Suprapubic skin (tissue), 4 donors: ENCODE measurements around the gene USP37. TPM values are rescaled to one million over a fixed set of nuclear protein-coding genes. Genes with fewer than 3 reads are reported as not detected.

Experiments
- DNase-seq, 2 donors: peaks; one replicate each; pipeline ENCODE4 v3.0.0-alpha.2; 2019; ENCODE audit warnings: low spot score in 2 of 2
- H3K27ac ChIP-seq: fragments of 200-600 bp; sonication (generic); one replicate; pipeline ENCODE4 v1.5.1; 2019
- H3K27me3 ChIP-seq: fragments of 200-600 bp; sonication (generic); one replicate; pipeline ENCODE4 v1.5.1; 2019
- H3K36me3 ChIP-seq: fragments of 200-600 bp; sonication (generic); one replicate; pipeline ENCODE4 v1.5.1; 2019
- H3K4me1 ChIP-seq: fragments of 200-600 bp; sonication (generic); one replicate; pipeline ENCODE4 v1.5.1; 2019
- H3K4me3 ChIP-seq: fragments of 200-600 bp; sonication (generic); one replicate; pipeline ENCODE4 v1.5.1; 2019; ENCODE audit warnings: mild to moderate bottlenecking
- H3K9me3 ChIP-seq: fragments of 200-600 bp; sonication (generic); one replicate; pipeline ENCODE4 v1.5.1; 2019
- CTCF ChIP-seq, 2 donors: fragments of 200-600 bp in 1 of 2; fragments of 450-650 bp in 1 of 2; sonication (generic) in 1 of 2; IDR thresholded peaks; one replicate each; pipeline ENCODE4 v1.5.1; 2016 to 2019; ENCODE audit warnings: antibody characterized with exemption in 2 of 2, mild to moderate bottlenecking in 1 of 2, moderate library complexity in 1 of 2
- EP300 ChIP-seq: sonication (generic); formaldehyde crosslinking; IDR thresholded peaks from one replicate; pipeline ENCODE4 v1.6.1; 2017; ENCODE audit warnings: antibody characterized with exemption
- POLR2A ChIP-seq, 2 donors: fragments of 450-650 bp; IDR thresholded peaks; one replicate each; pipeline ENCODE4 v1.6.1; 2017; ENCODE audit warnings: antibody characterized with exemption in 2 of 2, mild to moderate bottlenecking in 2 of 2, moderate library complexity in 2 of 2
- POLR2AphosphoS5 ChIP-seq, 3 donors: sonication (generic); formaldehyde crosslinking; IDR thresholded peaks; one replicate each; pipeline ENCODE4 v1.6.1; 2017; ENCODE audit warnings: antibody characterized with exemption in 3 of 3
- WGBS: methylation state at CpG from one replicate; pipeline ENCODE4 v1.1.5; 2018; 5-methylcytosine and 5-hydroxymethylcytosine counted together
- total RNA-seq, 4 donors: library from RNA; depleted of rRNA; stranded (reverse); fragments of >200 nt; gene quantifications; one replicate each; pipeline ENCODE4 v1.1.0, GENCODE V29; 2016

The USP37 gene
- total RNA-seq, 4 donors from 2014 or later: 10.2 to 25.9 (median 20.5) TPM

GRCh38 chr2:218508299-218508698 is 59.9 kb downstream of the USP37 start:
- no peak for TF ChIP-seq POLR2A (IDR thresholded peaks at IDR 0.05)
- no peak for TF ChIP-seq CTCF (IDR thresholded peaks at IDR 0.05)
- no peak for TF ChIP-seq EP300
- TF ChIP-seq POLR2AphosphoS5 (IDR thresholded peaks at IDR 0.05): no peak
- Histone ChIP-seq H3K27ac (no peak overlapping the region), H3K27me3 (no peaks in the 10 kb centered on the region), H3K9me3 (no peaks in the 10 kb centered on the region), H3K4me3 (no peak overlapping the region), H3K4me1 (no peaks in the 10 kb centered on the region), H3K36me3 (peaks cover 7% of the 10 kb centered on the region)
- no peak for DNase-seq

- no peak overlapping the region for H3K4me3 ChIP-seq
- H3K4me1 ChIP-seq: no peaks in the 10 kb centered on the region
- TF ChIP-seq CTCF (IDR thresholded peaks at IDR 0.05) (no peak), EP300 (no peak), POLR2AphosphoS5 (IDR thresholded peaks at IDR 0.05) (no peak), POLR2A (IDR thresholded peaks at IDR 0.05) (no peak)
- WGBS: 96% methylated on average over 6 of the region's 6 CpGs
- H3K36me3 ChIP-seq: peaks cover 8% of the 10 kb centered on the region
- H3K9me3 ChIP-seq: no peaks in the 10 kb centered on the region
- no peaks in the 10 kb centered on the region for H3K27me3 ChIP-seq
- no peak for DNase-seq
- no peak overlapping the region for H3K27ac ChIP-seq
Observed at GRCh38 chr2:218505754-218506371, 62.3 kb downstream of the USP37 start.

- Histone ChIP-seq H3K4me3 (no peak overlapping the region), H3K27me3 (no peaks in the 10 kb centered on the region), H3K4me1 (no peaks in the 10 kb centered on the region), H3K9me3 (no peaks in the 10 kb centered on the region), H3K36me3 (peaks cover 25% of the 10 kb centered on the region), H3K27ac (no peak overlapping the region)
- DNase-seq: no peak
- no peak for TF ChIP-seq POLR2A (IDR thresholded peaks at IDR 0.05)
- TF ChIP-seq EP300: no peak
- no peak for TF ChIP-seq CTCF (IDR thresholded peaks at IDR 0.05)
- WGBS: 34% methylated on average over 2 of the region's 2 CpGs
Observed at GRCh38 chr2:218501665-218502064, 66.5 kb downstream of the USP37 start.

- Histone ChIP-seq H3K4me3 (no peak overlapping the region), H3K9me3 (no peaks in the 10 kb centered on the region), H3K27ac (no peak overlapping the region), H3K27me3 (no peaks in the 10 kb centered on the region), H3K4me1 (no peaks in the 10 kb centered on the region), H3K36me3 (peaks cover 36% of the 10 kb centered on the region)
- no peak for DNase-seq
- TF ChIP-seq POLR2AphosphoS5 (IDR thresholded peaks at IDR 0.05) (no peak), EP300 (no peak), CTCF (IDR thresholded peaks at IDR 0.05) (no peak), POLR2A (IDR thresholded peaks at IDR 0.05) (no peak)
- WGBS: 94% methylated on average over 10 of the region's 10 CpGs
Observed at GRCh38 chr2:218500501-218501060, 67.6 kb downstream of the USP37 start.

GRCh38 chr2:218485986-218486667 is 82.0 kb downstream of the USP37 start:
- WGBS: 65% methylated on average over 7 of the region's 7 CpGs
- TF ChIP-seq POLR2AphosphoS5 (IDR thresholded peaks at IDR 0.05) (no peak), POLR2A (IDR thresholded peaks at IDR 0.05) (no peak), EP300 (no peak), CTCF (IDR thresholded peaks at IDR 0.05) (no peak)
- no peaks in the 10 kb centered on the region for H3K9me3 ChIP-seq
- no peak overlapping the region for H3K27ac ChIP-seq
- H3K4me1 ChIP-seq: no peaks in the 10 kb centered on the region
- DNase-seq: no peak
- peaks cover 74% of the 10 kb centered on the region for H3K36me3 ChIP-seq
- H3K4me3 ChIP-seq: no peak overlapping the region
- no peaks in the 10 kb centered on the region for H3K27me3 ChIP-seq
